GM13977 (cell line): ENCODE data around the gene GABPA.
"Not testable (repeated sequence)": the region's sequence is repeated elsewhere in the genome, so short reads cannot be mapped to it uniquely, and the experiment has no call there.

ENCODE experiments used
- DNase-seq: peaks from one replicate; pipeline ENCODE4 v3.0.0; 2012; ENCODE audit warnings: low spot score
- in situ Hi-C: fragments of 300-500 bp; cut with MboI; formaldehyde crosslinking; loops from one replicate; pipeline ENCODE4 v1.12.0; 2022; ENCODE audit warnings: low sequenced_read_pairs, low pct_unique_long_range_greater_than_20kb, mixed read lengths, inconsistent platforms; ENCODE audit not compliant: unreplicated experiment
- TF ChIP-seq, protein P1 (sequence below): IDR thresholded peaks from 2 replicates; pipeline ENCODE4 v1.5.1; 2012; ENCODE audit warnings: mild to moderate bottlenecking, control low read depth; ENCODE audit not compliant: insufficient read depth; ENCODE audit errors: extremely low read depth, missing control alignments

The GABPA gene

DNA sequence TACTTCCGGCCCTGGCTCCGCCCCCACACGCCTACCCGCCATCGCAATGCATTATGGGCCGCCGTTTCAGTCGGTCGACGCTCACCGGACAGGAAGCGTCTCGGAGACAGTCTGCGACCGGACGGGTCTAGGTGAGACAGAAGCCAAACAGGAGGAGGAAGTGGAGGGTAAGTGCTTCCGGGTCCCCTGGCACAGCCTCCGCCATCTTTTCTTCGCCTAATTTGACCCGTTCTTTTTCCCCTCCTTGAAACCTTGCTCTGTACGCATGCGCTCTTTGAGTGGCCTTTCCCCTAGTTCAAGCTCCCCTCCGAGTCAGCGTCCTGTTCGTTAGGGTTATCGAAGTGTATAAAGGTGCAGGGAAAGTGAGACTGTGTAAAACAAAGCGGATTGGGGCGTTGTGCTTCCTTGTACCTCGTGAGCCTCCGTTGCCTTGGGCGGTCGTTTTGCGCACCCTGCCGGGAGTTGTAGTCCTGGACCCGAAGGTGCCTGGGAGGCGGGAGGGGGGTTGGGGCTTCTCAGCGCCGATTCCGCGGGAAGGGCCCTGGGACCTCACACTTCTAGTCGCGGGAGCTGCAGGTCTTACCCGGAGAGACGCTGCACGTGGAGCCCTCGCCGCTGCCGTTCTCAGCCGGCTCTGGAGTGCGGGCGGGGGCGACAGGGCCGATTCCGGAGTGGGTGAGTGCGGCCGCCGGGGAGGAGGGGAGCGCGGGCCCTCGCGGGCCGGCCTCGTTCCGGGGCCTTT lies at the start of gene GABPA, which contains the start of gene ATP5PF:
TSS of gene GABPA (plus strand) at position 69 of the 742 bp plus-strand sequence. CDS start 6,627 bp downstream, outside the sequence.
TSS of gene ATP5PF (minus strand) at position 1 of the 742 bp plus-strand sequence. CDS start 5,110 bp downstream, outside the sequence.
- in situ Hi-C loops, result no loop called here
- peak; percentile 91 for DNase-seq
- TF ChIP-seq, protein P1, sequence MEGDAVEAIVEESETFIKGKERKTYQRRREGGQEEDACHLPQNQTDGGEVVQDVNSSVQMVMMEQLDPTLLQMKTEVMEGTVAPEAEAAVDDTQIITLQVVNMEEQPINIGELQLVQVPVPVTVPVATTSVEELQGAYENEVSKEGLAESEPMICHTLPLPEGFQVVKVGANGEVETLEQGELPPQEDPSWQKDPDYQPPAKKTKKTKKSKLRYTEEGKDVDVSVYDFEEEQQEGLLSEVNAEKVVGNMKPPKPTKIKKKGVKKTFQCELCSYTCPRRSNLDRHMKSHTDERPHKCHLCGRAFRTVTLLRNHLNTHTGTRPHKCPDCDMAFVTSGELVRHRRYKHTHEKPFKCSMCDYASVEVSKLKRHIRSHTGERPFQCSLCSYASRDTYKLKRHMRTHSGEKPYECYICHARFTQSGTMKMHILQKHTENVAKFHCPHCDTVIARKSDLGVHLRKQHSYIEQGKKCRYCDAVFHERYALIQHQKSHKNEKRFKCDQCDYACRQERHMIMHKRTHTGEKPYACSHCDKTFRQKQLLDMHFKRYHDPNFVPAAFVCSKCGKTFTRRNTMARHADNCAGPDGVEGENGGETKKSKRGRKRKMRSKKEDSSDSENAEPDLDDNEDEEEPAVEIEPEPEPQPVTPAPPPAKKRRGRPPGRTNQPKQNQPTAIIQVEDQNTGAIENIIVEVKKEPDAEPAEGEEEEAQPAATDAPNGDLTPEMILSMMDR, result peak; percentile 8

DNA sequence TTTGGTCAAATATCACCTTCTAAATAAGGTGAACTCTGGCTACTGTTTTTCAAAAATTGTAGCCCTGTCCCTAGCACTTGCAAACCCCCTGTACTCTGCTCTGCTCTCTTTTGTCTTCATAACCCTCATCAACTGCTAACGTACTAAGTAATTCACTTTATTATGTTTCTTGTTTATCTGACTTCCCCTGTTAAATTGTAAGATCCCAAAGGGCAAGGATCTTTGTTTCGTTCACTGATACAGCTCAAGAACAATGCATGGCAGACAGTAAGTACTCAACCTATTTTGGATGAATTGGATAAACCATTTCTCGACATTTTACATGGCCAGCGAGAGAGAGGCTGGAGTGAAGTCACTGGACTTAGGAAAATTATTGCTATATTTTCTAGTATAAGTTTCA lies 47.0 kb upstream of the GABPA start:
- no peak for DNase-seq
- TF ChIP-seq, protein P1, result no peak
- in situ Hi-C loops, result no loop called here

- no peak for DNase-seq
- in situ Hi-C loops, result no loop called here
These were observed 46.3 kb upstream of the GABPA start for GRCh38 chr21:25688275-25689155.

DNA sequence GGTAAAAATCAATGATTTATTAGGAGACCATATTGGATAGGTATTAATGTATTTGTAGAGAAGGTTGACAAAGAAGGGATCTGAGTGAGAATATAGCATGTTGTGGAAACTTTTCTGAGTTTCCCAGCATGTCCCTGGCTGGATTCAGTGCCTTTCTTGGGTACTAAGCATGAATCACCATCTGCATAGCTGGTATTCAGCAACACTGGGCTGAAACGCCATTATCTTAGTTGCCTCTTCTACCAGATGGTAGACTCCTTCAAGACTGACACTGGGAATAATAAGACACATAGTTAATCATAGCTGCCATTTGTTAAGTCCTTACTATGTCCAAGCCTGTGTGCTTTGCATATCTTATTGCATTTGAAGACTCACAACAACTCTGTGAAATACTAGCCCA lies 45.5 kb upstream of the GABPA start:
- no peak for DNase-seq
- in situ Hi-C loops, result no loop called here
- TF ChIP-seq, protein P1, result no peak

More at GRCh38 chr21:25688275-25689155, 46.3 kb upstream of the GABPA start:
- TF ChIP-seq, protein P1, result no peak

DNA sequence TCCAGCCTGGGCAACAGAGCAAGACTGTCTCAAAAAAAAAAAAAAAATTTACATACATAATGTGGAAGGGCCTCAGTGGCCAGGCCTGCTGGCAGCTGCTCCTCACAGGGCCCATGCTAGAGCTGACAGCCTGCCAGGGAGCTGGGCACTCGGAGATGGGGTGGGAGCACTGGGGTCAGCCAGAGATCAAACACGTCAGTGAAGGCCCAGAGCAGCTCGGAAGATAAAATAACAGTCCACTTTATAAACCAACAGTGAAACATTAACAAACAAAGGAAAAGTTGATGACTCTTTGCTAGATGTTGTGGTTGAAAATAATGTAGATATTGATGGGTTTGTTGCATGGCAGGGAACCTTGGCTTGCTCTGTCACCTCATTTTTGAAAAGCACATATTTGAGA lies 42.8 kb upstream of the GABPA start:
- DNase-seq, result no peak
- TF ChIP-seq, protein P1, result no peak
- in situ Hi-C loops, result no loop called here

DNA sequence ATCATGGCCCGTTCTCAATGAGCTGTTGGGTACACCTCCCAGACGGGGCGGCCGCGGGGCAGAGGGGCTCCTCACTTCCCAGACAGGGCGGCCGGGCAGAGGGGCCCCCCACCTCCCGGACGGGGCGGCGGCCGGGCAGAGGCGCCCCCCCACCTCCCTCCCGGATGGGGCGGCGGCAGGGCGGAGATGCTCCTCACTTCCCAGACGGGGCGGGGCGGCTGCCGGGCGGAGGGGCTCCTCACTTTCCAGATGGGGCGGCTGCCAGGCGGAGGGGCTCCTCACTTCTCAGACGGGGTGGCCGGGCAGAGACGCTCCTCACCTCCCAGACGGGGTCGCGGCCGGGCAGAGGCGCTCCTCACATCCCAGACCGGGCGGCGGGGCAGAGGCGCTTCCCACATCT lies 39.3 kb upstream of the GABPA start:
- in situ Hi-C loops, DNase-seq: not testable (repeated sequence)

DNA sequence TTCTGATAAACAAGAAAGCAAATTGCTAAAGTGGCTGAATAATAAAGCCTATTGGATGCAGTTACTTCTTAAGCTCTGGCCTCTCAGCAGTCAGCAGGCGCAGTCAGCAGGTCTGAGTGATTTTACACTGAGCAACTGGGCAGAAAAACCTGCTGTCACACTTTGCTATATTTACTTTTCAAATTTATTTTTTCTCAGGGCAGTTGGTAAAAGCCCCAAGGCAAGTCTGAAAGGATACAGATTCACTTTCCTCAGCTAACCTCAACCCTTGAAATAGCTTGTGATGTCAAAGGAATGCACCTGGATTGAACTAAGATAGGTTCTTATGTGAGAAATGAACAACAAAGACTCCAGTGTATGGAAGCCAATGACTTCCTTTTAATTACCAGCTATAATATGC lies 34.0 kb upstream of the GABPA start:
- no peak for DNase-seq
- in situ Hi-C loops, result no loop called here
- TF ChIP-seq, protein P1, result no peak
